Kidney (tissue), 14 donors: ENCODE data around the gene ARL4D. TPM values are rescaled to one million over a fixed set of nuclear protein-coding genes. Genes with fewer than 3 reads are reported as not detected.

Source experiments
- DNase-seq, 5 donors: peaks; one replicate each; pipeline ENCODE4 v3.0.0-alpha.2; 2013 to 2020
- FAIRE-seq: peaks from 2 replicates; lab custom pipeline; 2012; peaks lifted over from hg19 to GRCh38; lab: Jason Lieb, UNC
- H3K27ac ChIP-seq, 2 donors: one replicate each; pipeline ENCODE4 v1.7.0; 2013; ENCODE audit warnings: low read depth in 2 of 2, low read length in 2 of 2, inconsistent platforms in 1 of 2
- H3K27me3 ChIP-seq: one replicate; pipeline ENCODE4 v1.7.1; 2013; ENCODE audit warnings: low read length, inconsistent platforms; ENCODE audit not compliant: control insufficient read depth, insufficient read depth
- H3K36me3 ChIP-seq, 3 donors: one replicate each; pipeline versions ENCODE4 v1.7.0 to v1.7.1; 2013; ENCODE audit warnings: low read length in 3 of 3, control low read depth in 1 of 3, inconsistent platforms in 1 of 3; ENCODE audit not compliant: insufficient read depth in 3 of 3, control insufficient read depth in 2 of 3
- H3K4me1 ChIP-seq, 3 donors: one replicate each; pipeline versions ENCODE4 v1.7.0 to v1.7.1; 2013; ENCODE audit warnings: low read length in 3 of 3, inconsistent platforms in 1 of 3, low read depth in 1 of 3; ENCODE audit not compliant: control insufficient read depth in 2 of 3, insufficient read depth in 2 of 3
- H3K4me3 ChIP-seq, 3 donors: one replicate each; pipeline versions ENCODE4 v1.7.0 to v1.8.1; 2013; ENCODE audit warnings: low read length in 3 of 3, control low read depth in 1 of 3, inconsistent platforms in 1 of 3
- H3K9ac ChIP-seq, 3 donors: one replicate each; pipeline versions ENCODE4 v1.7.0 to v1.7.1; 2013; ENCODE audit warnings: low read length in 3 of 3, control low read depth in 1 of 3, inconsistent platforms in 1 of 3
- H3K9me3 ChIP-seq, 3 donors: one replicate each; pipeline versions ENCODE4 v1.7.0 to v1.7.1; 2013; ENCODE audit warnings: low read length in 3 of 3, control low read depth in 1 of 3, inconsistent platforms in 1 of 3; ENCODE audit not compliant: control insufficient read depth in 2 of 3, insufficient read depth in 1 of 3
- intact Hi-C: fragments of 100-400 bp; cut with DNase I; formaldehyde crosslinking; loops from one replicate; pipeline ENCODE4 v1.11.1; 2022
- polyA plus RNA-seq: library from polyadenylated mRNA; stranded (reverse); fragments of 350-450 nt; fragmentation: Illumina TruSeq; extraction: RNeasy Lipid Tissue Mini Kit (QIAGEN cat#74804); gene quantifications from one replicate; pipeline ENCODE4 v1.2.3, GENCODE V29; 2014; ENCODE audit warnings: low read depth, low replicate concordance; ENCODE audit not compliant: insufficient read depth
- total RNA-seq: library from RNA; stranded (reverse); fragmentation: NEBNext Ultra II Directional; extraction: Animal tissue kit (Norgen Biotek cat#: 25700); gene quantifications from one replicate; pipeline ENCODE4 v1.2.1, GENCODE V29; 2021
- TF ChIP-seq, protein P1 (sequence below): IDR thresholded peaks from 3 replicates; pipeline ENCODE4 v1.5.1; 2012; ENCODE audit warnings: mild to moderate bottlenecking, moderate library complexity, borderline replicate concordance; ENCODE audit not compliant: insufficient read depth; ENCODE audit errors: extremely low read depth
- donor health status: control.
- donor health status: control.
- donor health status: control.
- donor health status: control.
- donor health status: control.
- donor health status: DM: yes; HTN: yes; CAD: no.
- donor health status: Normal renal cell carcinoma (clear cell type).

ARL4D gene
- total and polyA plus RNA-seq, 2 donors from 2014 or later: 48.8 to 81.2 TPM

DNA sequence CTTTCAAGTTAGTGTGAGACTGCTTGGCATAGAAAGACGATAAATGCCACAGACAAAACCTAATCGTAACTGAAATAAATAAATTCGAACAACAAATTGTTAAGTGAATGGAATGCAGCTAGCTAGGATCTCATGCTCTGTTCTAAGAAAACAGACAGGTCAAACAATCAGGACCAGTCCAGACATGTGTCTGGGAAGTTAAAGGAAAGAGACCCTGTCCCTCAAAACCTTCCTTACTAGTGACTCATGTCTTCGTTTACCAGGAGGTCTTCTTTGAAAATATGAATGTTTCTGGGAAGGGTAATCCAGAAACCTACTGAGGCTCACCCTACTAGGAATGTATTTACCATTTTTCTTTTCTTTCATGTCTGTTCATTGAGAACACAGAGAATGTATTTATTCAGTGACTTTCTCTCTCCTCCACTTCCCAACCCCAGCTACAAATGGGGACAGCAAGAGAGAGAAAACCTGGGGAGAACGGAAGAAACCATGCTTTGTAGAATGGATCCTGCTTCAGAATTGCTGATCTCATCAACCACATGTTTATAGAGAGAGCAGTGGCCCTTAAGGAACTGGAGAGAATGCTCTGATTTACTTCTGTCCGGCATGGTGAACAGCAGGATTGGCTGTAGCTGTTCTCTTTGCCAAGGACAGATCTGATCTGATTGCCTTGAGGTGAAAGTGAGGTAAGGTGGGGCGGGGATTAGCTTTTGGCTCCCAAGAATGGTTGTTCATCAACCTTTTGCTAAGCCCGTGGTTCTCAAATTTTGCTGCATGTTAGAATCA, 45.6 kb downstream of the ARL4D start:
- no peak overlapping the region for H3K4me3 ChIP-seq
- intact Hi-C loops: no loop called here
- no peak for DNase-seq
- H3K4me1 ChIP-seq: peaks cover 6 to 7% (median 7%) of the 10 kb centered on the region in 3 donors
- no peaks in the 10 kb centered on the region for H3K36me3 ChIP-seq
- H3K27ac ChIP-seq: peak overlapping the region; percentile 26 to 88
- H3K9me3 ChIP-seq: no peaks in the 10 kb centered on the region
- no peaks in the 10 kb centered on the region for H3K27me3 ChIP-seq
- FAIRE-seq: no peak
- TF ChIP-seq, protein P1, sequence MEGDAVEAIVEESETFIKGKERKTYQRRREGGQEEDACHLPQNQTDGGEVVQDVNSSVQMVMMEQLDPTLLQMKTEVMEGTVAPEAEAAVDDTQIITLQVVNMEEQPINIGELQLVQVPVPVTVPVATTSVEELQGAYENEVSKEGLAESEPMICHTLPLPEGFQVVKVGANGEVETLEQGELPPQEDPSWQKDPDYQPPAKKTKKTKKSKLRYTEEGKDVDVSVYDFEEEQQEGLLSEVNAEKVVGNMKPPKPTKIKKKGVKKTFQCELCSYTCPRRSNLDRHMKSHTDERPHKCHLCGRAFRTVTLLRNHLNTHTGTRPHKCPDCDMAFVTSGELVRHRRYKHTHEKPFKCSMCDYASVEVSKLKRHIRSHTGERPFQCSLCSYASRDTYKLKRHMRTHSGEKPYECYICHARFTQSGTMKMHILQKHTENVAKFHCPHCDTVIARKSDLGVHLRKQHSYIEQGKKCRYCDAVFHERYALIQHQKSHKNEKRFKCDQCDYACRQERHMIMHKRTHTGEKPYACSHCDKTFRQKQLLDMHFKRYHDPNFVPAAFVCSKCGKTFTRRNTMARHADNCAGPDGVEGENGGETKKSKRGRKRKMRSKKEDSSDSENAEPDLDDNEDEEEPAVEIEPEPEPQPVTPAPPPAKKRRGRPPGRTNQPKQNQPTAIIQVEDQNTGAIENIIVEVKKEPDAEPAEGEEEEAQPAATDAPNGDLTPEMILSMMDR: no peak
- no peak overlapping the region for H3K9ac ChIP-seq

DNA sequence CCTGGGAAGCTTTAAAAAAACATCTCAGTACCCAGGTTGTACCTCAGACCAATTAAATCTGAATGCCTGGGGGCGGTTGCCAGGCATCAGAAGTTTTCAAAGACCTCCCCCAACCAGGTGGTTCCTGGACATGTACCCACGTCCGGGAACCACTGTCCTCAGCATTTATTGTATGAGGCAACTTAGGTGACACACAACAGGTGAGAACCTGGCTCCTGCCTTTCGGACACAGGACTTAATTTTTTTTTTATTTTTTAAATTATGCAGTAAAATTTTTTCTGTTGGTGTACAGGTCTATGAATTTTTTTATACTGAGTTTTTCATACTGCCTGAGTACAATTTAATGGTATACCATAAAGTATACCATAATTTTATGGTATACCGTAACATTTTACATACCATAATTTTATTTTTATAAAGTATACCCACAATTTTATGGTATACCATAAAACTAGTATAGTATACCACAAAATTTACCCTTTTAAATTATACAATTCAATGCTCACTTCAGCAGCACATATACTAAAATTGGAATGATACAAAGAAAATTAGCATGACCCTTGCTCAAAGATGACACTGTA, 46.3 kb downstream of the ARL4D start:
- TF ChIP-seq, protein P1: no peak
- Histone ChIP-seq H3K27me3 (no peaks in the 10 kb centered on the region), H3K4me1 (peaks cover 7 to 13% (median 11%) of the 10 kb centered on the region in 3 donors), H3K4me3 (no peak overlapping the region), H3K36me3 (no peaks in the 10 kb centered on the region), H3K27ac (peak overlapping the region; percentile 26 to 88), H3K9ac (no peak overlapping the region), H3K9me3 (no peaks in the 10 kb centered on the region)
- FAIRE-seq (no peak), DNase-seq (peak in 1 of 5 donors; percentile 34)
- intact Hi-C loops: no loop called here

DNA sequence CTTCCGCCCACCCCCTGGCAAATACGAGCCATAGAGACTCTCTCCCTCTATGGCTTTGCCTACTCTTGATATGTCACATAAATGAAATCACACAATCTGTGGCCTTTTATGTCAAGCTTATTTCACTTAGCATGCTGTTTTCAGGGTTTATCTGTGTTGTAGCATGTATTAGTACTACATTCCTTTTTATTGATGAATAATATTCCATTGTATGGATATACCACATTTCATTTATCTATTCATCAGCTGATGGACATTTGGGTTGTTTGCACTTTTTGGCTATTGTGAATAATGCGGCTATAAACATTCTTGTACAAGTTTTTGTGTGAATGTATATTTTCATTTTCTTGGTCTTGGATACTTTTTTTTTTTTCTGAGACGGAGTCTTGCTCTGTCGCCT, 48.0 kb downstream of the ARL4D start:
- intact Hi-C loops: no loop called here
- H3K27me3 ChIP-seq: no peaks in the 10 kb centered on the region
- no peaks in the 10 kb centered on the region for H3K36me3 ChIP-seq
- FAIRE-seq (no peak), DNase-seq (no peak)
- no peak overlapping the region for H3K27ac ChIP-seq
- no peak overlapping the region for H3K9ac ChIP-seq
- H3K9me3 ChIP-seq: no peaks in the 10 kb centered on the region
- TF ChIP-seq, protein P1: no peak
- H3K4me3 ChIP-seq: no peak overlapping the region
- H3K4me1 ChIP-seq: peaks cover 7 to 14% (median 11%) of the 10 kb centered on the region in 3 donors
